Effector CD4-positive, alpha-beta T cell (primary cell): ENCODE measurements around the gene NDUFAF5.

Experiments
- DNase-seq: peaks from one replicate; pipeline ENCODE4 v3.0.0-alpha.2; 2020

Gene NDUFAF5

GRCh38 chr20:13824459-13824858 lies 39.6 kb downstream of the NDUFAF5 start:
- no peak for DNase-seq

GRCh38 chr20:13825465-13825864 lies 40.6 kb downstream of the NDUFAF5 start:
- no peak for DNase-seq

GRCh38 chr20:13831476-13831875 lies 46.6 kb downstream of the NDUFAF5 start:
- DNase-seq: no peak

GRCh38 chr20:13838664-13839063 lies 53.8 kb downstream of the NDUFAF5 start:
- no peak for DNase-seq

GRCh38 chr20:13839421-13840092 lies 54.7 kb downstream of the NDUFAF5 start:
- no peak for DNase-seq

- DNase-seq: no peak
Observed at GRCh38 chr20:13840093-13840465, 55.3 kb downstream of the NDUFAF5 start.

GRCh38 chr20:13841206-13841605 lies 56.4 kb downstream of the NDUFAF5 start:
- no peak for DNase-seq

GRCh38 chr20:13844296-13844695 lies 59.5 kb downstream of the NDUFAF5 start:
- DNase-seq: no peak

- no peak for DNase-seq
Observed at GRCh38 chr20:13851279-13851678, 66.5 kb downstream of the NDUFAF5 start.

GRCh38 chr20:13852306-13852705 lies 67.5 kb downstream of the NDUFAF5 start:
- no peak for DNase-seq

GRCh38 chr20:13855613-13856012 lies 70.8 kb downstream of the NDUFAF5 start:
- no peak for DNase-seq

- DNase-seq: no peak
Observed at GRCh38 chr20:13856354-13856753, 71.5 kb downstream of the NDUFAF5 start.

- no peak for DNase-seq
Observed at GRCh38 chr20:13857304-13857703, 72.5 kb downstream of the NDUFAF5 start.

GRCh38 chr20:13857961-13858360 lies 73.1 kb downstream of the NDUFAF5 start:
- DNase-seq: no peak

GRCh38 chr20:13858439-13858838 lies 73.6 kb downstream of the NDUFAF5 start:
- no peak for DNase-seq

- no peak for DNase-seq
Observed at GRCh38 chr20:13858871-13859270, 74.0 kb downstream of the NDUFAF5 start.

- no peak for DNase-seq
Observed at GRCh38 chr20:13862245-13862644, 77.4 kb downstream of the NDUFAF5 start.

- no peak for DNase-seq
Observed at GRCh38 chr20:13863244-13863643, 78.4 kb downstream of the NDUFAF5 start.

- no peak for DNase-seq
Observed at GRCh38 chr20:13865156-13865555, 80.3 kb downstream of the NDUFAF5 start.

GRCh38 chr20:13865791-13866351 lies 81.0 kb downstream of the NDUFAF5 start:
- no peak for DNase-seq

- DNase-seq: no peak
Observed at GRCh38 chr20:13868331-13868730, 83.5 kb downstream of the NDUFAF5 start.

GRCh38 chr20:13870170-13870748 lies 85.4 kb downstream of the NDUFAF5 start:
- DNase-seq: no peak
